Endothelial cell of umbilical vein (primary cell): ENCODE data around the gene R3HDM2. TPM values are rescaled to one million over a fixed set of nuclear protein-coding genes. Genes with fewer than 3 reads are reported as not detected.

Source experiments
- BruUV-seq: library from RNA; stranded (reverse); fragments of 400-500 nt; replicated peaks from 2 replicates; lab custom pipeline; 2021; lab: Mats Ljungman, UMichigan
- CTCF ChIA-PET: fragments of 300-600, 350-600 bp; sonication (Branson Sonifier 250); formaldehyde crosslinking; loops from one replicate; lab custom pipeline; 2021; ENCODE audit warnings: antibody characterized with exemption, inconsistent platforms; lab: Charles Lee
- POLR2A ChIA-PET: fragments of 300-600, 350-600 bp; sonication (Branson Sonifier 250); formaldehyde crosslinking; loops from one replicate; lab custom pipeline; 2021; ENCODE audit warnings: antibody characterized with exemption, inconsistent platforms; lab: Charles Lee
- DNase-seq: peaks from one replicate; pipeline ENCODE4 v3.0.0-alpha.2; 2011; ENCODE audit warnings: low read depth, low spot score
- FAIRE-seq: peaks from 2 replicates; lab custom pipeline; 2011; peaks lifted over from hg19 to GRCh38; lab: Jason Lieb, UNC
- H2AFZ ChIP-seq: 2 replicates; pipeline ENCODE4 v1.6.0; 2012; ENCODE audit warnings: low read depth, low read length, control low read depth, inconsistent platforms
- H3K27ac ChIP-seq: 2 replicates; pipeline ENCODE4 v1.5.1; 2011; ENCODE audit warnings: low read depth, mild to moderate bottlenecking, control low read depth, low read length, moderate library complexity; ENCODE audit not compliant: insufficient read depth
- H3K27me3 ChIP-seq, 2 experiments: 2 replicates each; pipeline versions ENCODE4 v1.6.0 to v1.6.1; 2011; ENCODE audit warnings: low read length in 2 of 2, mixed read lengths in 1 of 2; ENCODE audit not compliant: control insufficient read depth in 2 of 2, insufficient read depth in 2 of 2
- H3K36me3 ChIP-seq, 2 experiments: 2 replicates in 1 of 2; 3 replicates in 1 of 2; pipeline ENCODE4 v1.5.1; 2011; ENCODE audit warnings: low read length in 2 of 2, mild to moderate bottlenecking in 1 of 2, moderate library complexity in 1 of 2; ENCODE audit not compliant: control insufficient read depth in 2 of 2, insufficient read depth in 2 of 2; ENCODE audit errors: extremely low read depth in 1 of 2
- H3K4me1 ChIP-seq: 3 replicates; pipeline ENCODE4 v1.5.1; 2011; ENCODE audit warnings: mild to moderate bottlenecking, low read length; ENCODE audit not compliant: control insufficient read depth, insufficient read depth; ENCODE audit errors: extremely low read depth
- H3K4me2 ChIP-seq: 2 replicates; pipeline ENCODE4 v1.6.1; 2011; ENCODE audit warnings: low read length, control low read depth, mixed read lengths; ENCODE audit not compliant: insufficient read depth
- H3K4me3 ChIP-seq, 3 experiments: fragments of 200-600 bp in 1 of 3; sonication (generic), shearing (Covaris generic) in 1 of 3; replicated peaks in 1 of 3; 2 replicates each; pipeline ENCODE4 v1.5.1; 2011 to 2016; ENCODE audit warnings: control low read depth in 3 of 3, low read length in 3 of 3, mild to moderate bottlenecking in 2 of 3, inconsistent platforms in 1 of 3, low read depth in 1 of 3, moderate library complexity in 1 of 3; ENCODE audit not compliant: insufficient read depth in 1 of 3
- H3K79me2 ChIP-seq: 2 replicates; pipeline ENCODE4 v1.6.0; 2012; ENCODE audit warnings: low read length, inconsistent platforms; ENCODE audit not compliant: control insufficient read depth, insufficient read depth
- H3K9ac ChIP-seq: replicated peaks from 2 replicates; pipeline ENCODE3; 2011; ENCODE audit warnings: low read length, control low read depth; ENCODE audit not compliant: insufficient read depth; ENCODE audit errors: extremely low read depth
- H3K9me1 ChIP-seq: replicated peaks from 3 replicates; pipeline ENCODE4 v1.6.0; 2011; ENCODE audit warnings: mild to moderate bottlenecking, low read length; ENCODE audit not compliant: control insufficient read depth, insufficient read depth; ENCODE audit errors: extremely low read depth
- H3K9me3 ChIP-seq: replicated peaks from 2 replicates; pipeline ENCODE4 v1.5.1; 2012; ENCODE audit warnings: low read length, inconsistent platforms; ENCODE audit not compliant: control insufficient read depth, insufficient read depth
- H4K20me1 ChIP-seq: replicated peaks from 2 replicates; pipeline ENCODE3; 2011; ENCODE audit warnings: mild to moderate bottlenecking, low read length; ENCODE audit not compliant: control insufficient read depth, insufficient read depth; ENCODE audit errors: extremely low read depth
- EZH2 ChIP-seq: IDR thresholded peaks from 2 replicates; pipeline ENCODE4 v1.6.1; 2012; ENCODE audit warnings: borderline replicate concordance, low read depth, mild to moderate bottlenecking, moderate library complexity, low read length, inconsistent platforms; ENCODE audit not compliant: severe bottlenecking
- FOS ChIP-seq: IDR thresholded peaks from 2 replicates; pipeline ENCODE4 v1.6.1; 2011; ENCODE audit warnings: mild to moderate bottlenecking, low read length, moderate library complexity, borderline replicate concordance; ENCODE audit not compliant: insufficient read depth
- GATA2 ChIP-seq: IDR thresholded peaks from 2 replicates; pipeline ENCODE4 v1.7.0; 2011; ENCODE audit warnings: low read depth, mild to moderate bottlenecking, moderate library complexity, mixed read lengths, low read length; ENCODE audit not compliant: insufficient read length, insufficient read depth
- JUN ChIP-seq: IDR thresholded peaks from 2 replicates; pipeline ENCODE4 v1.6.1; 2011; ENCODE audit warnings: borderline replicate concordance, low read depth; ENCODE audit not compliant: insufficient read length, insufficient read depth
- MAX ChIP-seq: IDR thresholded peaks from 2 replicates; pipeline ENCODE4 v1.6.1; 2011; ENCODE audit not compliant: insufficient read depth, insufficient read length
- MYC ChIP-seq: IDR thresholded peaks from one replicate; pipeline ENCODE4 v1.6.1; 2011; ENCODE audit warnings: mild to moderate bottlenecking, low read depth, low read length
- POLR2A ChIP-seq: IDR thresholded peaks from 2 replicates; pipeline ENCODE4 v1.6.1; 2012; ENCODE audit warnings: low read depth, mild to moderate bottlenecking, control low read depth, low read length
- POLR2AphosphoS5 ChIP-seq: IDR thresholded peaks from 2 replicates; pipeline ENCODE4 v1.6.1; 2012; ENCODE audit warnings: low read depth, mild to moderate bottlenecking, control low read depth, low read length, moderate library complexity; ENCODE audit not compliant: insufficient read depth
- dilution Hi-C: fragments of 300-500 bp; cut with MboI; formaldehyde crosslinking; loops from one replicate; pipeline ENCODE4 v1.15.0; 2019; ENCODE audit warnings: low sequenced_read_pairs; ENCODE audit not compliant: extremely low pct_ligation_motif_present
- intact Hi-C: fragments of 100-400 bp; cut with micrococcal nuclease; formaldehyde crosslinking; loops from one replicate; pipeline ENCODE4 v1.10.0; 2022
- polyA plus RNA-seq, 4 experiments: library from polyadenylated mRNA; depleted of rRNA in 3 of 4; stranded (reverse) in 3 of 4; unstranded in 1 of 4; fragments of >200 nt; gene quantifications; 2 replicates each; pipeline versions ENCODE4 v1.2.1 to v1.2.3, GENCODE V29; 2011 to 2012; ENCODE audit warnings: missing spikeins in 1 of 4
- total RNA-seq: library from RNA; stranded (reverse); gene quantifications from 2 replicates; pipeline ENCODE4 v1.2.3, GENCODE V29; 2021
- TF ChIP-seq, protein P1 (sequence below), 2 donors: IDR thresholded peaks; 1 replicate in 1 of 2; 2 replicates in 1 of 2; pipeline ENCODE4 v1.5.1; 2011; ENCODE audit warnings: low read length in 2 of 2, mild to moderate bottlenecking in 2 of 2, moderate library complexity in 2 of 2, control low read depth in 1 of 2, inconsistent platforms in 1 of 2, low read depth in 1 of 2; ENCODE audit not compliant: insufficient read depth in 1 of 2; ENCODE audit errors: extremely low read depth in 1 of 2

Gene R3HDM2
- total and polyA plus RNA-seq, 2 donors (not counting 3 experiments of a cell fraction or from before 2014, with no cell fraction given) = 26.1 to 31.3 TPM

DNA sequence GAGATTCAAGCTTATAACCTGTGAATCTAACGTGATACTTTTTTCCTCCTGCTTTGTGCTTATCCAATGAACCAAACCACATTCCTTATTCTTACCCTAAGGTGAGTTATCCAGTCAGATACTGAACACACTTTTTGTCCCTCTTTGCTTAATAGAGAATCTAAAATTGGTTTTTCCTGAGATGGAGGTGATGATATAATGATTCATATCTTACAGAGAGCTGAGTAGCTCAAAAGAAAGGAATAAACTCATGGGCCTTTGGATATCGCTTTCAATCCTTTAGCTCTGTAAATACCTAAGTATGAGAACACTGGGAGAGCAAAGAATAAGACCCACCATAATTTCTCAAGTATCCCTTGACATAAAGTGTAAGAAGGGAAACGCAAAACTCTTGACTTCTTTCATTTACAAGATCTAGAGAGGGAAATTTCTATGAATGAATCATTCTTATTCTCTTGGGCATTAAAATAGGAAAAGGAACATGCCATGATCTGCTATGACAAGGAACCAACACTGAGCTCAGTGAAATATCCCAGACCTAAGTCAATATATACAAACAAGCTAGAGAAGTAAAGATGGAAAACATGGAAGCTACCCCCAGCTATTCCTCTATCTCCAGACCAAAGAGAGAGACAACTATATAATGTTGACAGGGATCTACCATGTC, 98.1 kb downstream of the R3HDM2 start:
- intact Hi-C loops = no loop called here

More for the DNA sequence above, 98.1 kb downstream of the R3HDM2 start:
- Histone ChIP-seq H3K9me3 (no peaks in the 10 kb centered on the region), H3K9me1 (no peaks in the 10 kb centered on the region), H3K9ac (no peak overlapping the region), H3K4me2 (no peak overlapping the region), H3K36me3 (no peaks in the 10 kb centered on the region), H3K4me3 (no peak overlapping the region), H3K4me1 (no peaks in the 10 kb centered on the region), H3K27ac (no peak overlapping the region), H2AFZ (no peak overlapping the region), H3K79me2 (no peaks in the 10 kb centered on the region), H3K27me3 (no peaks in the 10 kb centered on the region), H4K20me1 (no peaks in the 10 kb centered on the region)
- no TSS peak for BruUV-seq
- ChIA-PET POLR2A (no interaction called here), CTCF (interaction anchor here (0.9 to 1.9 kb wide), 10 partner anchors 10 to 126 kb away, joined by 3 to 8 read pairs (median 5); partner anchors contain the start of genes GLI1 and INHBE)
- dilution Hi-C loops = no loop called here
- DNase-seq (no peak), FAIRE-seq (no peak)
- TF ChIP-seq POLR2AphosphoS5 (no peak), FOS (no peak), JUN (no peak), EZH2 (no peak), GATA2 (no peak), MAX (no peak), POLR2A (no peak), MYC (no peak)
- TF ChIP-seq, protein P1, sequence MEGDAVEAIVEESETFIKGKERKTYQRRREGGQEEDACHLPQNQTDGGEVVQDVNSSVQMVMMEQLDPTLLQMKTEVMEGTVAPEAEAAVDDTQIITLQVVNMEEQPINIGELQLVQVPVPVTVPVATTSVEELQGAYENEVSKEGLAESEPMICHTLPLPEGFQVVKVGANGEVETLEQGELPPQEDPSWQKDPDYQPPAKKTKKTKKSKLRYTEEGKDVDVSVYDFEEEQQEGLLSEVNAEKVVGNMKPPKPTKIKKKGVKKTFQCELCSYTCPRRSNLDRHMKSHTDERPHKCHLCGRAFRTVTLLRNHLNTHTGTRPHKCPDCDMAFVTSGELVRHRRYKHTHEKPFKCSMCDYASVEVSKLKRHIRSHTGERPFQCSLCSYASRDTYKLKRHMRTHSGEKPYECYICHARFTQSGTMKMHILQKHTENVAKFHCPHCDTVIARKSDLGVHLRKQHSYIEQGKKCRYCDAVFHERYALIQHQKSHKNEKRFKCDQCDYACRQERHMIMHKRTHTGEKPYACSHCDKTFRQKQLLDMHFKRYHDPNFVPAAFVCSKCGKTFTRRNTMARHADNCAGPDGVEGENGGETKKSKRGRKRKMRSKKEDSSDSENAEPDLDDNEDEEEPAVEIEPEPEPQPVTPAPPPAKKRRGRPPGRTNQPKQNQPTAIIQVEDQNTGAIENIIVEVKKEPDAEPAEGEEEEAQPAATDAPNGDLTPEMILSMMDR (IDR thresholded peaks at IDR 0.05; ENCODE audit: extremely low read depth in 1 of 2, insufficient read depth in 1 of 2, low read depth in 1 of 2, low read length in 2 of 2) = no peak
